Fibroblast of lung (primary cell): ENCODE results near the gene USP47. TPM values are rescaled to one million over a fixed set of nuclear protein-coding genes. Genes with fewer than 3 reads are reported as not detected.

Experiments used
- DNase-seq, 2 donors: peaks; one replicate each; pipeline versions ENCODE4 v3.0.0 to v3.0.0-alpha.2; 2010; ENCODE audit warnings: low read depth in 2 of 2
- H2AFZ ChIP-seq: 2 replicates; pipeline ENCODE4 v1.5.1; 2012; ENCODE audit warnings: low read length, control low read depth, inconsistent platforms
- H3K27ac ChIP-seq: 2 replicates; pipeline ENCODE4 v1.5.1; 2011; ENCODE audit warnings: low read length, control low read depth; ENCODE audit not compliant: insufficient read depth
- H3K27me3 ChIP-seq: 2 replicates; pipeline ENCODE4 v1.5.1; 2011; ENCODE audit warnings: mild to moderate bottlenecking, low read length; ENCODE audit not compliant: control insufficient read depth, insufficient read depth
- H3K36me3 ChIP-seq: 2 replicates; pipeline ENCODE4 v1.5.1; 2011; ENCODE audit warnings: low read length; ENCODE audit not compliant: control insufficient read depth, insufficient read depth
- H3K4me1 ChIP-seq: 2 replicates; pipeline ENCODE4 v1.5.1; 2011; ENCODE audit warnings: low read length; ENCODE audit not compliant: control insufficient read depth, insufficient read depth; ENCODE audit errors: extremely low read depth
- H3K4me2 ChIP-seq: 2 replicates; pipeline ENCODE4 v1.5.1; 2011; ENCODE audit warnings: low read length, control low read depth; ENCODE audit not compliant: insufficient read depth; ENCODE audit errors: extremely low read depth
- H3K4me3 ChIP-seq, 4 experiments: fragments of 200-600 bp in 1 of 4; sonication (generic) in 1 of 4; replicated peaks in 1 of 4; 2 replicates each; pipeline ENCODE4 v1.5.1; 2011 to 2016; ENCODE audit warnings: low read length in 4 of 4, low read depth in 3 of 4, mild to moderate bottlenecking in 3 of 4, control low read depth in 2 of 4, inconsistent platforms in 1 of 4, mixed read lengths in 1 of 4; ENCODE audit not compliant: insufficient read depth in 1 of 4; ENCODE audit errors: control extremely low read depth in 1 of 4
- H3K79me2 ChIP-seq: 2 replicates; pipeline ENCODE4 v1.5.1; 2012; ENCODE audit warnings: mild to moderate bottlenecking, low read length, inconsistent platforms; ENCODE audit not compliant: control insufficient read depth, insufficient read depth
- H3K9ac ChIP-seq: 2 replicates; pipeline ENCODE4 v1.5.1; 2011; ENCODE audit warnings: mild to moderate bottlenecking, low read length, control low read depth; ENCODE audit not compliant: insufficient read depth
- H3K9me3 ChIP-seq: 2 replicates; pipeline ENCODE4 v1.5.1; 2012; ENCODE audit warnings: low read depth, low read length; ENCODE audit not compliant: control insufficient read depth, insufficient read depth
- H4K20me1 ChIP-seq: 2 replicates; pipeline ENCODE4 v1.5.1; 2011; ENCODE audit warnings: low read length; ENCODE audit not compliant: control insufficient read depth, insufficient read depth; ENCODE audit errors: extremely low read depth
- CTCF ChIP-seq, 2 donors: IDR thresholded peaks in 1 of 2; conservative IDR thresholded peaks in 1 of 2; 1 replicate in 1 of 2; 2 replicates in 1 of 2; pipeline ENCODE4 v1.5.1; 2011 to 2012; ENCODE audit warnings: low read length in 2 of 2, control low read depth in 1 of 2, inconsistent platforms in 1 of 2, low read depth in 1 of 2, mild to moderate bottlenecking in 1 of 2
- EZH2 ChIP-seq: IDR thresholded peaks from 2 replicates; pipeline ENCODE4 v1.5.1; 2012; ENCODE audit warnings: low read length, control low read depth, mild to moderate bottlenecking; ENCODE audit errors: missing control alignments
- polyA plus RNA-seq, 2 donors: library from polyadenylated mRNA; depleted of rRNA in 1 of 2; stranded (reverse) in 1 of 2; unstranded in 1 of 2; fragments of >200 nt; gene quantifications; 2 replicates each; pipeline ENCODE4 v1.2.1, GENCODE V29; 2011 to 2012; ENCODE audit warnings: missing spikeins in 1 of 2
- total RNA-seq: library from RNA; depleted of rRNA; stranded (reverse); fragments of >200 nt; gene quantifications from 2 replicates; pipeline ENCODE4 v1.2.1, GENCODE V29; 2014

The USP47 gene
- total and polyA plus RNA-seq, 2 donors (not counting 1 experiment from before 2014, with no cell fraction given): 40.3 to 162 TPM

GRCh38 chr11:11860103-11860979 lies 18.6 kb downstream of the USP47 start:
- TF ChIP-seq EZH2 (no peak), CTCF (conservative IDR thresholded peaks at IDR 0.05 in 1 of 2, IDR thresholded peaks at IDR 0.05 in 1 of 2; ENCODE audit: low read depth in 1 of 2, low read length in 2 of 2) (no peak)
- H3K4me2 ChIP-seq: peak overlapping the region; percentile 54
- H3K79me2 ChIP-seq: peaks cover 92% of the 10 kb centered on the region
- H3K4me1 ChIP-seq: peaks cover 7% of the 10 kb centered on the region
- H3K36me3 ChIP-seq: no peaks in the 10 kb centered on the region
- H3K9ac ChIP-seq: no peak overlapping the region
- no peaks in the 10 kb centered on the region for H3K9me3 ChIP-seq
- peak overlapping the region; percentile 10 for H3K27ac ChIP-seq
- DNase-seq: peak in 1 of 2 donors; percentile 70
- H3K4me3 ChIP-seq: peak overlapping the region in 1 of 4 experiments; percentile 15
- no peaks in the 10 kb centered on the region for H4K20me1 ChIP-seq
- H2AFZ ChIP-seq: no peak overlapping the region
- H3K27me3 ChIP-seq: no peaks in the 10 kb centered on the region

- Histone ChIP-seq H3K4me1 (peaks cover 5% of the 10 kb centered on the region), H3K27ac (no peak overlapping the region), H3K27me3 (no peaks in the 10 kb centered on the region), H3K9ac (no peak overlapping the region), H3K9me3 (no peaks in the 10 kb centered on the region), H2AFZ (no peak overlapping the region), H3K4me3 (no peak overlapping the region), H3K4me2 (no peak overlapping the region), H3K79me2 (peaks cover 93% of the 10 kb centered on the region), H4K20me1 (no peaks in the 10 kb centered on the region), H3K36me3 (no peaks in the 10 kb centered on the region)
- DNase-seq: no peak
- TF ChIP-seq CTCF (conservative IDR thresholded peaks at IDR 0.05 in 1 of 2, IDR thresholded peaks at IDR 0.05 in 1 of 2; ENCODE audit: low read depth in 1 of 2, low read length in 2 of 2) (no peak), EZH2 (no peak)
Measured at GRCh38 chr11:11862999-11863398, 21.2 kb downstream of the USP47 start.

- Histone ChIP-seq H3K36me3 (no peaks in the 10 kb centered on the region), H3K27me3 (no peaks in the 10 kb centered on the region), H3K4me3 (no peak overlapping the region), H3K4me1 (peaks cover 5% of the 10 kb centered on the region), H3K27ac (no peak overlapping the region), H3K9me3 (no peaks in the 10 kb centered on the region), H3K79me2 (peaks cover 92% of the 10 kb centered on the region), H3K4me2 (no peak overlapping the region), H3K9ac (no peak overlapping the region), H4K20me1 (no peaks in the 10 kb centered on the region), H2AFZ (no peak overlapping the region)
- DNase-seq: no peak
- TF ChIP-seq EZH2 (no peak), CTCF (conservative IDR thresholded peaks at IDR 0.05 in 1 of 2, IDR thresholded peaks at IDR 0.05 in 1 of 2; ENCODE audit: low read depth in 1 of 2, low read length in 2 of 2) (no peak)
Measured at GRCh38 chr11:11864332-11864731, 22.6 kb downstream of the USP47 start.
